Ovary (tissue), 9 donors: Measurements from ENCODE around the gene SEMA6D. TPM values are rescaled to one million over a fixed set of nuclear protein-coding genes. Genes with fewer than 3 reads are reported as not detected.

Experiments
- DNase-seq, 5 donors: peaks; one replicate each; pipeline ENCODE4 v3.0.0-alpha.2; 2019 to 2020
- H3K27ac ChIP-seq, 2 donors: fragments of 200-600 bp; one replicate each; pipeline versions ENCODE4 v1.5.1 to v1.8.0; 2019 to 2022
- H3K27me3 ChIP-seq: fragments of 200-600 bp; one replicate; pipeline ENCODE4 v1.8.0; 2022
- H3K36me3 ChIP-seq: fragments of 200-600 bp; sonication (generic); one replicate; pipeline ENCODE4 v1.5.1; 2019
- H3K4me1 ChIP-seq: one replicate; pipeline ENCODE4 v1.8.1; 2013; ENCODE audit warnings: mild to moderate bottlenecking, moderate library complexity; ENCODE audit not compliant: insufficient read depth
- H3K4me3 ChIP-seq: fragments of 200-600 bp; sonication (generic); one replicate; pipeline ENCODE4 v1.5.1; 2017
- H3K9me3 ChIP-seq, 2 donors: fragments of 200-600 bp in 1 of 2; sonication (generic) in 1 of 2; one replicate each; pipeline versions ENCODE4 v1.5.1 to v1.8.1; 2013 to 2019; ENCODE audit warnings: mild to moderate bottlenecking in 1 of 2, moderate library complexity in 1 of 2
- CTCF ChIP-seq, 3 donors: fragments of 450-650 bp in 2 of 3; fragments of 200-600 bp in 1 of 3; IDR thresholded peaks; one replicate each; pipeline versions ENCODE4 v1.5.1 to v1.8.0; 2016 to 2022; ENCODE audit warnings: antibody characterized with exemption in 3 of 3, mild to moderate bottlenecking in 1 of 3
- EP300 ChIP-seq: sonication (generic); formaldehyde crosslinking; IDR thresholded peaks from one replicate; pipeline ENCODE4 v1.6.1; 2017; ENCODE audit warnings: antibody characterized with exemption
- POLR2A ChIP-seq: fragments of 450-650 bp; IDR thresholded peaks from one replicate; pipeline ENCODE4 v1.6.1; 2017; ENCODE audit warnings: antibody characterized with exemption, mild to moderate bottlenecking, moderate library complexity
- WGBS, 3 donors: extraction: QIAGEN DNeasy Blood & Tissue Kit in 1 of 3; methylation state at CpG; one replicate each; pipeline versions ENCODE4 v1.1.5 to v1.1.7; 2013 to 2017; 5-methylcytosine and 5-hydroxymethylcytosine counted together
- intact Hi-C, 4 donors: fragments of 100-400 bp; cut with DNase I; formaldehyde crosslinking; loops; one replicate each; pipeline versions ENCODE4 v1.11.0 to v1.15.1; 2022 to 2023
- polyA plus RNA-seq, 2 donors: library from polyadenylated mRNA; stranded (reverse); fragments of 200-250 nt in 1 of 2; fragments of 350-450 nt in 1 of 2; fragmentation: Illumina TruSeq in 1 of 2; extraction: RNeasy Lipid Tissue Mini Kit (QIAGEN cat#74804) in 1 of 2; gene quantifications; one replicate each; pipeline ENCODE4 v1.2.3, GENCODE V29; 2013 to 2014
- total RNA-seq, 7 donors: library from RNA; depleted of rRNA in 2 of 7; stranded (reverse); fragments of >200 nt in 2 of 7; fragmentation: NEBNext Ultra II Directional in 3 of 7; extraction: Animal tissue kit (Norgen Biotek cat#: 25700) in 3 of 7; gene quantifications; one replicate each; pipeline versions ENCODE4 v1.1.0 to v1.2.4, GENCODE V29; 2016 to 2023
- donor health status: DM: no; HTN: no; CAD: no; lungs with moderate emphysema.
- donor health status: DM: no; HTN: no; CAD: no.
- donor health status: Bipolar disorder and iron deficiency.
- donor health status: DM: yes; HTN: yes; CAD: no.
- donor health status: DM: no; HTN: no; CAD: no.
- donor health status: DM: yes; HTN: yes; CAD: no.

SEMA6D gene
- total and polyA plus RNA-seq, 9 donors = 13.7 to 45.3 (median 27.2) TPM

GRCh38 chr15:47708161-47708980 is 8.9 kb upstream of the SEMA6D start:
- no peaks in the 10 kb centered on the region for H3K9me3 ChIP-seq
- no peak for TF ChIP-seq POLR2A
- TF ChIP-seq CTCF (IDR thresholded peaks at IDR 0.05) = no peak
- TF ChIP-seq EP300 = no peak
- no peak overlapping the region for H3K4me3 ChIP-seq
- no peak for DNase-seq
- no peaks in the 10 kb centered on the region for H3K4me1 ChIP-seq
- 90 to 93% (median 91%) methylated on average over 3 of the region's 3 CpGs for WGBS, 3 donors
- H3K27ac ChIP-seq = no peak overlapping the region
- intact Hi-C loops = no loop called here
- H3K36me3 ChIP-seq = no peaks in the 10 kb centered on the region
- H3K27me3 ChIP-seq = no peaks in the 10 kb centered on the region

GRCh38 chr15:47711655-47712054 is 5.7 kb upstream of the SEMA6D start:
- Histone ChIP-seq H3K9me3 (no peaks in the 10 kb centered on the region), H3K27ac (no peak overlapping the region), H3K4me3 (no peak overlapping the region), H3K4me1 (no peaks in the 10 kb centered on the region), H3K27me3 (no peaks in the 10 kb centered on the region), H3K36me3 (no peaks in the 10 kb centered on the region)
- no peak for DNase-seq
- intact Hi-C loops = no loop called here
- TF ChIP-seq CTCF (IDR thresholded peaks at IDR 0.05) (peak; percentile 15 to 29 (median 25)), POLR2A (no peak)

- Histone ChIP-seq H3K4me3 (no peak overlapping the region), H3K27ac (peak overlapping the region in 1 of 2 donors; percentile 95), H3K4me1 (peaks cover 2% of the 10 kb centered on the region), H3K36me3 (no peaks in the 10 kb centered on the region), H3K9me3 (no peaks in the 10 kb centered on the region), H3K27me3 (no peaks in the 10 kb centered on the region)
- intact Hi-C loops = loop anchor here in 1 of 4 donors (5.0 kb wide), 1 partner anchor 243 kb away; no protein-coding TSS in a partner anchor
- no peak for DNase-seq
- TF ChIP-seq EP300 = no peak
- TF ChIP-seq CTCF (IDR thresholded peaks at IDR 0.05) = no peak
- no peak for TF ChIP-seq POLR2A
- 54 to 76% (median 59%) methylated on average over 7 of the region's 7 CpGs for WGBS, 3 donors
Measured at GRCh38 chr15:47715402-47715801, 1.9 kb upstream of the SEMA6D start.

GRCh38 chr15:47715856-47716445 is 1.4 kb upstream of the SEMA6D start:
- intact Hi-C loops = loop anchor here in 1 of 4 donors (5.0 kb wide), 1 partner anchor 244 kb away; no protein-coding TSS in a partner anchor
- Histone ChIP-seq H3K36me3 (no peaks in the 10 kb centered on the region), H3K4me3 (no peak overlapping the region), H3K27me3 (no peaks in the 10 kb centered on the region), H3K27ac (peak overlapping the region in 1 of 2 donors; percentile 95), H3K4me1 (peaks cover 3% of the 10 kb centered on the region), H3K9me3 (no peaks in the 10 kb centered on the region)
- TF ChIP-seq EP300 = no peak
- TF ChIP-seq POLR2A = no peak
- no peak for TF ChIP-seq CTCF (IDR thresholded peaks at IDR 0.05)
- WGBS, 3 donors = 3 to 5% (median 3%) methylated on average over 6 of the region's 6 CpGs
- peak; percentile 62 to 71 (median 67) for DNase-seq
